ENCODE results near the gene CAMLG.

GRCh38 chr5:134738963-134739661, 764 bp downstream of the CAMLG start:
- TF ChIP-seq, protein P1, sequence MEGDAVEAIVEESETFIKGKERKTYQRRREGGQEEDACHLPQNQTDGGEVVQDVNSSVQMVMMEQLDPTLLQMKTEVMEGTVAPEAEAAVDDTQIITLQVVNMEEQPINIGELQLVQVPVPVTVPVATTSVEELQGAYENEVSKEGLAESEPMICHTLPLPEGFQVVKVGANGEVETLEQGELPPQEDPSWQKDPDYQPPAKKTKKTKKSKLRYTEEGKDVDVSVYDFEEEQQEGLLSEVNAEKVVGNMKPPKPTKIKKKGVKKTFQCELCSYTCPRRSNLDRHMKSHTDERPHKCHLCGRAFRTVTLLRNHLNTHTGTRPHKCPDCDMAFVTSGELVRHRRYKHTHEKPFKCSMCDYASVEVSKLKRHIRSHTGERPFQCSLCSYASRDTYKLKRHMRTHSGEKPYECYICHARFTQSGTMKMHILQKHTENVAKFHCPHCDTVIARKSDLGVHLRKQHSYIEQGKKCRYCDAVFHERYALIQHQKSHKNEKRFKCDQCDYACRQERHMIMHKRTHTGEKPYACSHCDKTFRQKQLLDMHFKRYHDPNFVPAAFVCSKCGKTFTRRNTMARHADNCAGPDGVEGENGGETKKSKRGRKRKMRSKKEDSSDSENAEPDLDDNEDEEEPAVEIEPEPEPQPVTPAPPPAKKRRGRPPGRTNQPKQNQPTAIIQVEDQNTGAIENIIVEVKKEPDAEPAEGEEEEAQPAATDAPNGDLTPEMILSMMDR (conservative IDR thresholded peaks at IDR 0.05; ENCODE audit: low read depth, low read length): 0 out of 2 replicates have a peak, but pooled peaks have one; percentile 30
- TF ChIP-seq EZH2 (IDR thresholded peaks at IDR 0.05; ENCODE audit: low read length, unreplicated experiment) (no peak), EZH2phosphoT487 (IDR thresholded peaks at IDR 0.05; ENCODE audit: borderline replicate concordance, low read length) (no peak)

Data from PC-3 (cell line).